CD14-positive monocyte (primary cell): ENCODE data around the gene RREB1. TPM values are rescaled to one million over a fixed set of nuclear protein-coding genes. Genes with fewer than 3 reads are reported as not detected.

Experiments used
- DNase-seq, 3 donors: peaks; one replicate each; pipeline ENCODE4 v3.0.0-alpha.2; 2011 to 2022
- H2AFZ ChIP-seq: 2 replicates; pipeline ENCODE4 v1.6.0; 2012; ENCODE audit warnings: mild to moderate bottlenecking, low read depth, low read length, inconsistent platforms; ENCODE audit not compliant: insufficient read depth, poor library complexity, severe bottlenecking
- H3K27ac ChIP-seq, 2 donors: 1 replicate in 1 of 2; 2 replicates in 1 of 2; pipeline ENCODE4 v1.5.1; 2012 to 2013; ENCODE audit warnings: low read length in 2 of 2, control low read depth in 1 of 2, inconsistent platforms in 1 of 2, low read depth in 1 of 2, mild to moderate bottlenecking in 1 of 2
- H3K27me3 ChIP-seq, 2 donors: one replicate each; pipeline versions ENCODE4 v1.6.0 to v1.6.1; 2011 to 2013; ENCODE audit warnings: low read length in 2 of 2; ENCODE audit not compliant: control insufficient read depth in 2 of 2, insufficient read depth in 2 of 2
- H3K36me3 ChIP-seq, 2 donors: replicated peaks in 1 of 2; 1 replicate in 1 of 2; 2 replicates in 1 of 2; pipeline versions ENCODE4 v1.5.1 to v1.6.1; 2012 to 2013; ENCODE audit warnings: low read length in 2 of 2, control low read depth in 1 of 2, inconsistent platforms in 1 of 2, mild to moderate bottlenecking in 1 of 2; ENCODE audit not compliant: insufficient read depth in 2 of 2, control insufficient read depth in 1 of 2
- H3K4me1 ChIP-seq, 2 donors: 1 replicate in 1 of 2; 2 replicates in 1 of 2; pipeline versions ENCODE4 v1.5.1 to v1.6.1; 2012 to 2013; ENCODE audit warnings: low read length in 2 of 2, control low read depth in 1 of 2, inconsistent platforms in 1 of 2, mild to moderate bottlenecking in 1 of 2, moderate library complexity in 1 of 2; ENCODE audit not compliant: insufficient read depth in 2 of 2, control insufficient read depth in 1 of 2
- H3K4me2 ChIP-seq: replicated peaks from 2 replicates; pipeline ENCODE3; 2012; ENCODE audit warnings: low read length, moderate library complexity, mild to moderate bottlenecking; ENCODE audit not compliant: poor library complexity, severe bottlenecking; ENCODE audit errors: extremely low read depth
- H3K4me3 ChIP-seq, 3 experiments: fragments of 200-600 bp in 1 of 3; sonication (generic) in 1 of 3; replicated peaks in 1 of 3; 1 replicate in 2 of 3; 2 replicates in 1 of 3; pipeline ENCODE4 v1.5.1; 2011 to 2013; ENCODE audit warnings: low read length in 3 of 3, mild to moderate bottlenecking in 3 of 3, control low read depth in 2 of 3, low read depth in 2 of 3, inconsistent platforms in 1 of 3, moderate library complexity in 1 of 3
- H3K79me2 ChIP-seq: 2 replicates; pipeline ENCODE4 v1.6.0; 2012; ENCODE audit warnings: mild to moderate bottlenecking, control low read depth, inconsistent platforms, low read length, moderate library complexity; ENCODE audit not compliant: insufficient read depth
- H3K9ac ChIP-seq: 2 replicates; pipeline ENCODE4 v1.6.0; 2017; ENCODE audit warnings: low read length, mild to moderate bottlenecking; ENCODE audit not compliant: insufficient read depth, poor library complexity, severe bottlenecking
- H3K9me3 ChIP-seq, 2 donors: replicated peaks in 1 of 2; 1 replicate in 1 of 2; 2 replicates in 1 of 2; pipeline versions ENCODE4 v1.5.1 to v1.6.1; 2012 to 2013; ENCODE audit warnings: low read length in 2 of 2, control low read depth in 1 of 2; ENCODE audit not compliant: control insufficient read depth in 1 of 2, insufficient read depth in 1 of 2
- H4K20me1 ChIP-seq: 2 replicates; pipeline ENCODE4 v1.6.0; 2012; ENCODE audit warnings: mild to moderate bottlenecking, low read length, control low read depth, moderate library complexity; ENCODE audit not compliant: insufficient read depth
- H3K27ac Mint-ChIP-seq, 7 donors: one replicate each; pipeline ENCODE4 v1.8.0; 2020; ENCODE audit warnings: mild to moderate bottlenecking in 7 of 7, mixed read lengths in 7 of 7, moderate library complexity in 6 of 7, inconsistent platforms in 2 of 7
- H3K27me3 Mint-ChIP-seq, 3 donors: one replicate each; pipeline ENCODE4 v1.8.0; 2021 to 2022; ENCODE audit warnings: low read depth in 3 of 3, mild to moderate bottlenecking in 3 of 3, mixed read lengths in 3 of 3, moderate library complexity in 3 of 3, inconsistent platforms in 1 of 3
- H3K36me3 Mint-ChIP-seq, 2 donors: one replicate each; pipeline ENCODE4 v1.8.0; 2020; ENCODE audit warnings: mixed read lengths in 2 of 2, inconsistent platforms in 1 of 2, mild to moderate bottlenecking in 1 of 2
- H3K4me1 Mint-ChIP-seq: one replicate; pipeline ENCODE4 v1.8.0; 2020; ENCODE audit warnings: mild to moderate bottlenecking, mixed read lengths
- H3K4me3 Mint-ChIP-seq, 2 donors: one replicate each; pipeline ENCODE4 v1.8.0; 2020; ENCODE audit warnings: mild to moderate bottlenecking in 2 of 2, mixed read lengths in 2 of 2, moderate library complexity in 1 of 2
- H3K9me3 Mint-ChIP-seq, 7 donors: one replicate each; pipeline ENCODE4 v1.8.0; 2020 to 2022; ENCODE audit warnings: mixed read lengths in 7 of 7, mild to moderate bottlenecking in 6 of 7, moderate library complexity in 6 of 7, inconsistent platforms in 2 of 7
- WGBS: methylation state at CpG from one replicate; pipeline ENCODE4 v1.1.5; 2013; ENCODE audit warnings: missing lambda C conversion rate; ENCODE audit not compliant: insufficient coverage; 5-methylcytosine and 5-hydroxymethylcytosine counted together
- intact Hi-C, 2 donors: fragments of 100-400 bp; cut with micrococcal nuclease; formaldehyde crosslinking; loops; one replicate each; pipeline versions ENCODE4 v1.15.0 to v1.15.1; 2023
- polyA plus RNA-seq, 3 donors: library from polyadenylated mRNA; depleted of rRNA in 1 of 3; unstranded in 2 of 3; stranded (reverse) in 1 of 3; fragments of 300-500 nt in 2 of 3; fragments of >200 nt in 1 of 3; fragmentation: Illumina TruSeq in 2 of 3; gene quantifications; 1 replicate in 2 of 3; 2 replicates in 1 of 3; pipeline ENCODE4 v1.2.3, GENCODE V29; 2012 to 2021
- TF ChIP-seq, protein P1 (sequence below): fragments of 200-600 bp; IDR thresholded peaks from one replicate; pipeline ENCODE4 v1.8.0; 2022; ENCODE audit warnings: antibody characterized with exemption, mild to moderate bottlenecking

The RREB1 gene
- polyA plus RNA-seq, 3 donors: 2.1 to 15.3 (median 5.6) TPM

DNA sequence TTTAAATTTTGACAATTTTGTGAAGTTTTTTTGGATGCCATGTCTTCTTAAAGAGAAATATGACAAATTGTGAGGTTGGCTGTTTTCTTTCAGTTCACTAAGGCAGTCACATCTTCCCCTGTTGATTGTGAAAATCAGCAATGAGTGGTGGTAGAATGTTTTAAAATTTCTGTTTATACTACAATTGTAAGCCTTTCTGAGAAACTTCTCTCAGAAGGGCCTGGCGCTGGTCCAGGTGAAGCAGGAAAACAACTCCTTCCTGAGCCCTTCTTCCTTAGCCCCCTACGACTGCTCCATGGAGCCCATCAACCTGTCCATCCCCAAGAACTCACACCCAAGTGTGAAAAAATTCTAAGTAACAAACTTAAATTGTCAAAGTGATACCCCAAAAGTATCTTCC, 124.6 kb downstream of the RREB1 start:
- H3K9ac ChIP-seq: no peak overlapping the region
- H3K9me3 ChIP-seq: no peaks in the 10 kb centered on the region
- H3K27ac ChIP-seq: peak overlapping the region in 1 of 2 donors; percentile 26
- no peak overlapping the region for H3K4me2 ChIP-seq
- H3K4me3 Mint-ChIP-seq: no peak overlapping the region
- peaks cover 6% of the 10 kb centered on the region for H3K4me1 Mint-ChIP-seq
- no peak overlapping the region for H3K4me3 ChIP-seq
- 60% methylated on average over 2 of the region's 2 CpGs for WGBS
- H3K36me3 ChIP-seq: peaks cover 73 to 98% of the 10 kb centered on the region in 2 donors
- H4K20me1 ChIP-seq: peaks cover 64% of the 10 kb centered on the region
- H3K79me2 ChIP-seq: peaks cover 88% of the 10 kb centered on the region
- H2AFZ ChIP-seq: no peak overlapping the region
- DNase-seq: no peak
- peak overlapping the region in 2 of 7 donors; percentile 15 to 49 for H3K27ac Mint-ChIP-seq
- H3K27me3 ChIP-seq: no peaks in the 10 kb centered on the region
- H3K36me3 Mint-ChIP-seq: peaks cover 78 to 93% of the 10 kb centered on the region in 2 donors
- peaks cover 0 to 1% (median 0%) of the 10 kb centered on the region in 3 donors for H3K27me3 Mint-ChIP-seq
- intact Hi-C loops: no loop called here
- peaks cover 0 to 5% (median 0%) of the 10 kb centered on the region in 7 donors for H3K9me3 Mint-ChIP-seq
- no peaks in the 10 kb centered on the region for H3K4me1 ChIP-seq
- TF ChIP-seq, protein P1, sequence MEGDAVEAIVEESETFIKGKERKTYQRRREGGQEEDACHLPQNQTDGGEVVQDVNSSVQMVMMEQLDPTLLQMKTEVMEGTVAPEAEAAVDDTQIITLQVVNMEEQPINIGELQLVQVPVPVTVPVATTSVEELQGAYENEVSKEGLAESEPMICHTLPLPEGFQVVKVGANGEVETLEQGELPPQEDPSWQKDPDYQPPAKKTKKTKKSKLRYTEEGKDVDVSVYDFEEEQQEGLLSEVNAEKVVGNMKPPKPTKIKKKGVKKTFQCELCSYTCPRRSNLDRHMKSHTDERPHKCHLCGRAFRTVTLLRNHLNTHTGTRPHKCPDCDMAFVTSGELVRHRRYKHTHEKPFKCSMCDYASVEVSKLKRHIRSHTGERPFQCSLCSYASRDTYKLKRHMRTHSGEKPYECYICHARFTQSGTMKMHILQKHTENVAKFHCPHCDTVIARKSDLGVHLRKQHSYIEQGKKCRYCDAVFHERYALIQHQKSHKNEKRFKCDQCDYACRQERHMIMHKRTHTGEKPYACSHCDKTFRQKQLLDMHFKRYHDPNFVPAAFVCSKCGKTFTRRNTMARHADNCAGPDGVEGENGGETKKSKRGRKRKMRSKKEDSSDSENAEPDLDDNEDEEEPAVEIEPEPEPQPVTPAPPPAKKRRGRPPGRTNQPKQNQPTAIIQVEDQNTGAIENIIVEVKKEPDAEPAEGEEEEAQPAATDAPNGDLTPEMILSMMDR: no peak

DNA sequence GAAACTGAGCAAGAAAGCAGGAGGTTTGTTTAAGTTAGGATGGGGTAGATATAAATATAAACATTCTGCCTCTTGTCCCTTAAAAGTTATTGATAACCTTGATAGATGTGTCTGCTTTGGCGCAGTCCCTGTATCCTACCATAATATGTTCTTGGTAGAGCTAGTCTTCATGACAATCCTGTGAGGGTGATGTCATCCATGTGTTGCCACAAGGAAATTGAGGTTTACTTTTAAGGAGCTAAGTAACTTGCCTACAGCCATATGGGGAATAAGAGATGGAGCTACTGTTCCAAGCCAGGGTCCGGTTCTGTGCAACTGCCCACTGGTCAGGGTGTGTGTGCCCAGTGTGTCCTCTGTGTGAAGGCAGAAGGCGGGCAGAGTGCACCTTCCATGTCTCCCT, 126.8 kb downstream of the RREB1 start:
- Mint-ChIP-seq H3K27ac (peak overlapping the region in 3 of 7 donors; percentile 52 to 56 (median 53)), H3K9me3 (no peaks in the 10 kb centered on the region), H3K27me3 (peaks cover 0 to 1% (median 0%) of the 10 kb centered on the region in 3 donors), H3K4me3 (no peak overlapping the region), H3K4me1 (peaks cover 8% of the 10 kb centered on the region), H3K36me3 (peaks cover 69 to 76% of the 10 kb centered on the region in 2 donors)
- Histone ChIP-seq H3K27me3 (no peaks in the 10 kb centered on the region), H3K4me2 (no peak overlapping the region), H4K20me1 (peaks cover 79% of the 10 kb centered on the region), H3K4me1 (no peaks in the 10 kb centered on the region), H3K79me2 (peaks cover 94% of the 10 kb centered on the region), H3K36me3 (peaks cover 53 to 94% of the 10 kb centered on the region in 2 donors), H3K4me3 (no peak overlapping the region), H3K9ac (no peak overlapping the region), H3K9me3 (no peaks in the 10 kb centered on the region), H2AFZ (no peak overlapping the region), H3K27ac (peak overlapping the region in 1 of 2 donors; percentile 49)
- TF ChIP-seq, protein P1: no peak
- intact Hi-C loops: no loop called here
- WGBS: 100% methylated on average over 1 of the region's 3 CpGs
- DNase-seq: no peak
